Astrocyte of the spinal cord (primary cell): ENCODE results near the gene SEC14L5.

ENCODE experiments used
- DNase-seq: peaks from one replicate; pipeline ENCODE4 v3.0.0; 2011; ENCODE audit warnings: low read depth, low spot score
- H3K4me3 ChIP-seq: 2 replicates; pipeline ENCODE4 v1.5.1; 2011; ENCODE audit warnings: low read depth, mild to moderate bottlenecking, low read length, moderate library complexity
- CTCF ChIP-seq: IDR thresholded peaks from 2 replicates; pipeline ENCODE4 v1.5.1; 2012; ENCODE audit warnings: low read depth, mild to moderate bottlenecking, low read length, inconsistent platforms
- in situ Hi-C: cut with HindIII; loops from 2 replicates; pipeline ENCODE4 v1.10.0; 2017; ENCODE audit warnings: low sequenced_read_pairs

The SEC14L5 gene

GRCh38 chr16:4957720-4958509, at the start of gene SEC14L5:
Gene SEC14L5 (plus strand): TSS chr16:4958330. CDS start chr16:4959324, 994 bp downstream.
- DNase-seq = peak; percentile 96
- no peak for TF ChIP-seq CTCF
- peak within 1 kb of the TSS; percentile 59 for H3K4me3 ChIP-seq
- in situ Hi-C loops = no loop called here

GRCh38 chr16:4908854-4909401, 49.2 kb upstream of the SEC14L5 start:
- no peak overlapping the region for H3K4me3 ChIP-seq
- in situ Hi-C loops = no loop called here
- TF ChIP-seq CTCF = no peak
- DNase-seq = no peak

- in situ Hi-C loops = no loop called here
- TF ChIP-seq CTCF = no peak
- H3K4me3 ChIP-seq = no peak overlapping the region
- DNase-seq = no peak
Observed at GRCh38 chr16:4909825-4910224, 48.3 kb upstream of the SEC14L5 start.

GRCh38 chr16:4910828-4911227, 47.3 kb upstream of the SEC14L5 start:
- in situ Hi-C loops = no loop called here
- TF ChIP-seq CTCF = no peak

GRCh38 chr16:4911970-4912386, 46.2 kb upstream of the SEC14L5 start:
- no peak for DNase-seq
- in situ Hi-C loops = no loop called here
- TF ChIP-seq CTCF = no peak
- no peak overlapping the region for H3K4me3 ChIP-seq

More at GRCh38 chr16:4910828-4911227, 47.3 kb upstream of the SEC14L5 start:
- no peak for DNase-seq
- H3K4me3 ChIP-seq = no peak overlapping the region

- in situ Hi-C loops = no loop called here
- DNase-seq = no peak
- no peak for TF ChIP-seq CTCF
- H3K4me3 ChIP-seq = no peak overlapping the region
Observed at GRCh38 chr16:4913130-4913773, 44.9 kb upstream of the SEC14L5 start.
